NOMO-1 (cell line): ENCODE data around the gene ARMH1.
"Not testable (repeated sequence)": the region's sequence is repeated elsewhere in the genome, so short reads cannot be mapped to it uniquely, and the experiment has no call there.

Source experiments
- DNase-seq, 2 experiments: peaks; one replicate each; lab custom pipeline; 2025; ENCODE audit not compliant: unreplicated experiment in 2 of 2; lab: John Stamatoyannopoulos, UW

ARMH1 gene

DNA sequence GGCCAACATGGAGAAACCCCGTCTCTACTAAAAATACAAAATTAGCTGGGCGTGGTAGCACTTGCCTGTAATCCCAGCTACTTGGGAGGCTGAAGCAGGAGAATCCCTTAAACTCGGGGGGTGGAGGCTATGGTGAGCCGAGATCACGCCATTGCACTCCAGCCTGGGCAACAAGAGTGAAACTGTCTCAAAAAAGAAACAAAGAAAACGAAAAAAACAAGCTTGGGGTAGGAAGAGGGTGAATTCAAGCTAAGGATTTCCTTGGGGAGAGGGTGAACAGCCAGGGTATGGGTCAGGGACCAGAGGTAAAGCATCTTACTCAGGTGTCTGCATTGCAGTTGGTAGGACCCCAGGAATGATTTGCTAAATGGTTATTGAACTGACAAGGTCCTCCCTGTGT is 91.9 kb downstream of the ARMH1 start:
- DNase-seq = not testable (repeated sequence)
